IgD-negative memory B cell (primary cell): ENCODE data around the gene CTNNAL1. TPM values are rescaled to one million over a fixed set of nuclear protein-coding genes. Genes with fewer than 3 reads are reported as not detected.

Experiments
- H3K27ac Mint-ChIP-seq, 3 donors: one replicate each; pipeline ENCODE4 v1.8.0; 2020 to 2022; ENCODE audit warnings: mild to moderate bottlenecking in 3 of 3, mixed read lengths in 3 of 3, moderate library complexity in 1 of 3
- H3K27me3 Mint-ChIP-seq: one replicate; pipeline ENCODE4 v1.8.0; 2021; ENCODE audit warnings: mixed read lengths
- H3K36me3 Mint-ChIP-seq: one replicate; pipeline ENCODE4 v1.8.0; 2020; ENCODE audit warnings: mild to moderate bottlenecking, mixed read lengths
- H3K4me1 Mint-ChIP-seq, 3 donors: one replicate each; pipeline ENCODE4 v1.8.0; 2020 to 2022; ENCODE audit warnings: mixed read lengths in 3 of 3, mild to moderate bottlenecking in 1 of 3
- H3K4me3 Mint-ChIP-seq, 4 donors: one replicate each; pipeline ENCODE4 v1.8.0; 2020 to 2022; ENCODE audit warnings: mild to moderate bottlenecking in 4 of 4, mixed read lengths in 4 of 4, moderate library complexity in 3 of 4
- H3K9me3 Mint-ChIP-seq, 3 donors: one replicate each; pipeline ENCODE4 v1.8.0; 2020 to 2021; ENCODE audit warnings: mixed read lengths in 3 of 3, mild to moderate bottlenecking in 1 of 3
- polyA plus RNA-seq: library from polyadenylated mRNA; unstranded; fragments of 300-500 nt; fragmentation: Illumina TruSeq; gene quantifications from one replicate; pipeline ENCODE4 v1.2.3, GENCODE V29; 2021

Gene CTNNAL1
- polyA plus RNA-seq, 1 donor from 2014 or later, result 1.1 TPM

DNA sequence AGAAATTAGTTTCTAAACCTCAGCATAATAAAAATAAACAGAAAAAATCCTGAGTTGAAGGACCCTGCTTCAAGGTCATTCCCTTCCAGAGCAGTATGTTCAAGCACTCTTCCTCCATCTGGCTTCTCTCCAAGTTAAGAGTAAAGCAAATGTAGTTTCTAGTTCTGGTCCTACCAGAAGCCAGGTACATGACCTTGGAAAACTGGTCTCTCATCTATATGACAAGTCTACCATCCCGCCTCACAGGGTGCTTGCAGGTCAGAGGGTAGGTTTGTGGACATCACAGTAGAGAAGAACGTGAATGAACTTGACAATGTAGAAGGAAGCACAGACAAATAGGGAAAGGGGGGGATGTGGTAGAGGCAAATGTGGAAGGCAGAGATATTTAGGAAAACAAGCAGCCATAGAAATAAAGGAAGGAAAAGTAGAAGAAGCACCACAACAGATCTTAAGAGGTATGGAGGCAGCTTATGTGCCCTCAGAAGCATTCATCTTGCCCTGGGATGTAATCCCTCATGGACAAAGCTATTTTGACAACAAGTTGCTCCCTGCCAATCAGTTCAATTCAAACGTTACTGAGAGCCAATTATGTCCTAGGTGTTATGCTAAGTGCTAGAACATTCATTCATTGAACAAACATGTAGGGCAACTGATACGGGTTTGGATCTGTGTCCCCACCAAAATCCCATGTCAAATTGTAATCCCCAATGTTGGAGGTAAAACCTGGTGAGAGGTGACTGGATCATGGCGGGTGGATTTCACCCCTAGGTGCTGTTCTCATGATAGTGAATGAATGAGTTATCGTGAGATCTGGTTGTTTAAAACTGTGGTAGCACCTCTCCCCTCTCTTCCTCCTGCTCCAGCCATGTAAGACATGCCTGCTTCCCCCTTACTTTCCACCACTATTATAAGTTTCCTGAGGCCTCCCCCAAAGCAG, 23.7 kb upstream of the CTNNAL1 start:
- Mint-ChIP-seq H3K9me3 (no peaks in the 10 kb centered on the region), H3K4me1 (no peaks in the 10 kb centered on the region), H3K36me3 (peaks cover 20% of the 10 kb centered on the region), H3K27ac (no peak overlapping the region), H3K27me3 (no peaks in the 10 kb centered on the region), H3K4me3 (no peak overlapping the region)

DNA sequence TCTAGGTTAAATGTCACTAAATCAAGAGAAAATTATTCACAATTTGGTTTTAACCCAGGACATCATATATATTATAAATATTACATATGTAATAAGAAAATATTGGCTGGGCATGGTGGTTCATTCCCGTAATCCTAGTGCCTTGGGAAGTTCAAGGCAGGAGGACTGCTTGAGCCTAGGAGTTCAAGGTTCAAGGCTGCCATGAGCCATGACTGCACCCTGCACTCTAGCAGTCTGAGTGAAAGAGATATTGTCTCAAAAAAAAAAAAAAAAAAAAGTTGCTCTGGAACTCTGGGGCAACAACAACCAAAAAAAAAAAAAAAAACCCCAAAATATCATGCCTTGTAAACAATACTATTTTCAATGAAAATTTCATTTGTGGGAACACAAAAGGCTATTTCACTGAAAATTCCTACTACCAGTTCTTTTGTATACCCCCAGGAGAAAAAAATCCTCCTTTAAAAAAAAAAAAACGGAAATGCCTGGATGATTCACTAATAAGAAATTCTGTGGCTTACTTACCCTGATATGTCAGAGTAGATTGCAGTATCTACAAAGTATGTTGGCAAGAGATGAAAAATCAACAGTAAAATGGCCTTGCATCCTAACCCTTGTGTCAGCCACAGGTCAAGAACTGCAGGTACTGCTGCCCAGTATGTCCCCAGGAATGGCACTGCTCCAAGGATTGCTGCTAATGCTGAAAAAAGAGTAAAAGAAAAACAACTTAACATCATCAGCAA, 22.6 kb upstream of the CTNNAL1 start:
- H3K4me1 Mint-ChIP-seq, result no peaks in the 10 kb centered on the region

DNA sequence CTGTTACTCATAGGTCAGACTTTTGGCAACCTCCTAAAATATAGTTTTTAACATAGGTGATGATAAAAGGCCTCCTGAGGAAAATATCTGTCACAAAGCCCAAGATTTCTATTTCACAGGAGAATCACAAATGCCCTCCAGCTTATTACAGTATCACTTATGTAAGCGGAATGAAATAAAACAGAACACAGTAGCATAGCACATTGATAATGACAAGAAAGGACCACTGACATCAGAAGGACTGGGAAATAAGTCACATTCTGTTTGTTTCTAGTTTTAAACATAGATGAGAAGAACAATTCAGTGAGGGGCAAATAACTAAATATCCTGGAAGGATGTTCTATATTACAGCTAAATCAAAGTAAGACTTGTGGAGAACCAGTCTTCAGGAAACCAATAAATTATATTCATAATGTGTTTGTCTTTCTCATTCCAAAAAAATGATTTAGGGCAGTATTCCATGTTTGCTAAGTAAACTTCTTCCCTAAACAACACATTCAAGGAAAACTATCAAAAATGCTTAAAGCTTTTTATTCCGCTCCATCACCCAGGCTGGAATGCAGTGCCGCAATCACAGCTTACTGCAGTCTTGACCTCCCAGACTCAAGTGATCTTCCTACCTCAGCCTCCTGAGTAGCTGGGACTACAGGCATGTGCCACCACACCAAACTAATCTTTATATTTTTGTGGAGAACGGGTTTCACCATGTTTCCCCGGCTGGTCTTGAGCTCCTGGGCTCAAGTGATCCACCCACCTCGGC, 20.8 kb upstream of the CTNNAL1 start:
- Mint-ChIP-seq H3K9me3 (no peaks in the 10 kb centered on the region), H3K36me3 (peaks cover 21% of the 10 kb centered on the region), H3K27ac (peak overlapping the region in 1 of 3 donors; percentile 54), H3K27me3 (no peaks in the 10 kb centered on the region), H3K4me3 (no peak overlapping the region), H3K4me1 (no peaks in the 10 kb centered on the region)

More for the DNA sequence above, 22.6 kb upstream of the CTNNAL1 start:
- H3K27me3 Mint-ChIP-seq, result no peaks in the 10 kb centered on the region
- no peak overlapping the region for H3K27ac Mint-ChIP-seq
- no peaks in the 10 kb centered on the region for H3K9me3 Mint-ChIP-seq
- no peak overlapping the region for H3K4me3 Mint-ChIP-seq
- peaks cover 23% of the 10 kb centered on the region for H3K36me3 Mint-ChIP-seq

DNA sequence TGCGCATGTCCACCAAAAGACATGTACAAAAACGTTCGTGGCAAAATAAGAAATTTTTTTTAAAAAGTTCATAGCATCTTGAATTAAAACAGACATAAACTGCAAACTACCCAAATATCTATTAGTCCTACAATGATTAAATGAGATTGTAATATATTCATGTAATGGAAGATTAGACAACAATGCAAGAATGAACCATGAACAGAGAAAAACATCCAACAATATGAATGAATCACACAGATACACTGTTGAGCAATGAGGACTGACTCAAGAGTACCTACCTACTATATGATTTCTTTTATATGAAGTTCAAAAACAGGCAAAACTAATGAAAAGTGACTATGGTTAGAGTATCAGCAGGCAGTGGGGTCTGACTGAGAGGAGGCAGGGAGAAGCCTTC, 17.9 kb upstream of the CTNNAL1 start:
- H3K9me3 Mint-ChIP-seq, result no peaks in the 10 kb centered on the region
- H3K4me3 Mint-ChIP-seq, result no peak overlapping the region
- H3K27me3 Mint-ChIP-seq, result no peaks in the 10 kb centered on the region
- peaks cover 19% of the 10 kb centered on the region for H3K36me3 Mint-ChIP-seq
- H3K27ac Mint-ChIP-seq, result no peak overlapping the region
- no peaks in the 10 kb centered on the region for H3K4me1 Mint-ChIP-seq

DNA sequence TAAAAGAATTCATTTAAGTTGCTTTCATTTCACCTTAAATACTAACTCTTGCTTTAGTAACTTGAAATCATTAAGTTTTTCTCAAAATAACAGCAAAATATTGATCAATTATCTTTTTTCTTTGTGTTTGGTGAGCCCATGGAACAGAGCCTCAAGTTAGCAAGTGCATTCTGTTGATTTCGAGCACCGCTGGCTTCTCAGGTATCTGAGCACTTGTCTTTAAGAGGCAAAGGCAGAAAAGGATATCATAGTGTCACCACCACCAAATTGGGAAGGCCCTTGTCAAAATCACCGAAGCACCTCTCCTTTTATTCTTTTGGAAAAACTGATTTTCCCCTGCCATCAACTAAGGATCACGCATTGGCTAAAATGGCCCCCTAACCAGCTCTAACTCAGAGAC, 17.1 kb upstream of the CTNNAL1 start:
- no peak overlapping the region for H3K4me3 Mint-ChIP-seq
- no peaks in the 10 kb centered on the region for H3K27me3 Mint-ChIP-seq
- H3K36me3 Mint-ChIP-seq, result peaks cover 15% of the 10 kb centered on the region
- H3K27ac Mint-ChIP-seq, result no peak overlapping the region
- no peaks in the 10 kb centered on the region for H3K9me3 Mint-ChIP-seq
- H3K4me1 Mint-ChIP-seq, result no peaks in the 10 kb centered on the region

DNA sequence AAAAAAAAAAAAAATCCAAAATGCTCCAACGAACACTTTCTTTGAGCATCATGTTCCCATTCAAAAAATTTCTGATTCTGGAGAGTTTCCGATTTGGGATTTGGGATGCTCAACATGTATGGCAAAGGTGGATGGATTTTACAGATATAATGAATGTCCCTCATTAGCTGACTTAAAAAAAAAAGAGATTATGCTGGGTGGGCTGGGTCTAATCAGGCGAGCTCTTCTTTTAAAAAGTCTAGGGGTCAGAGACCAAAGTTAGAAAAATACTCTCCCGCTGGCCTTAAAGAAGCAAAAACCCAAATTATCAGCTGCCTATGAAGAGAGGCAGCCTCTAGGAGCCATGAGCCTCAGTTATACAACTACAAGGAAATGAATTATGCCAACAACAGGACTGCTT, 15.2 kb upstream of the CTNNAL1 start:
- Mint-ChIP-seq H3K36me3 (peaks cover 9% of the 10 kb centered on the region), H3K27ac (no peak overlapping the region), H3K4me1 (no peaks in the 10 kb centered on the region), H3K4me3 (no peak overlapping the region), H3K27me3 (no peaks in the 10 kb centered on the region), H3K9me3 (no peaks in the 10 kb centered on the region)

DNA sequence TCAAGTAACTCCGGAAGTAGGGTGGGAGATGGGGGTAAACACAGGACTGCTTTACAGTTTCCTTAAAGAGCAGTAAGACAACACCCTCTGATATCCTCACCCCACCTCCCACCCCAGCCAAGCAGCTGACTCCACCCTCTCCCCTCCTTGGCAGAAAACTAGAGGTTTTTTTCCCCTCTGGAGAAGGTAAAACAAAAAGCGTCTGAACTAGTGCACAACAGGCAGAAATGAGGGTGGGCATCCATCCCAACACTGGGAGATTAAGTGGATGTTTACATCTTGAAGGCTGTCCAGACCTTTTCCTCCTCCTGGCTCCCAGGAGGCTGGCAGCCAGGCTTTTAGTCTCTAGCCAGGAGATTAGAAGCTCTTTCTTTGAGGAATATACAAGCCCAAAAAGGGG, 13.9 kb upstream of the CTNNAL1 start:
- Mint-ChIP-seq H3K9me3 (no peaks in the 10 kb centered on the region), H3K36me3 (peaks cover 9% of the 10 kb centered on the region), H3K4me1 (no peaks in the 10 kb centered on the region), H3K27ac (no peak overlapping the region), H3K27me3 (no peaks in the 10 kb centered on the region), H3K4me3 (no peak overlapping the region)

DNA sequence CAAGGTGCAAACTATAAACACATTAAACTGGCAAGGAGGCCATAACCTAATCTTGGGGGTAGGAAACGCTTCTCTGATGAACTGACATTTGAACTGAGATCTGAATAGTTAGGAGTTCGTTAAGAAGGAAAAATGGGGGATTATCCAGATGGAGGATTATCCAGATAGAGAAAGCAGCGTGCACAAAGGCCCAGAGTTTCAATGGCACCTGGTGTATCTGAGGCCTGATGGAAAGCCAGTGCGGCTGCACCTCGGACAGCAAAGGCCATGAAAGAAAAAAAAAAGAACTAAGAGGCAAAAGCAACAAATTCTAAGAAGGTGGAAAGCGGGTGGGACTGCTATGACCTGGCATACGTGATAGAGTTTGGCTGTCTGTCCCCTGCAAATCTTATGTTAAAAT, 13.0 kb upstream of the CTNNAL1 start:
- peaks cover 8% of the 10 kb centered on the region for H3K36me3 Mint-ChIP-seq
- no peak overlapping the region for H3K27ac Mint-ChIP-seq
- no peaks in the 10 kb centered on the region for H3K27me3 Mint-ChIP-seq
- H3K4me1 Mint-ChIP-seq, result no peaks in the 10 kb centered on the region
- H3K9me3 Mint-ChIP-seq, result no peaks in the 10 kb centered on the region
- H3K4me3 Mint-ChIP-seq, result no peak overlapping the region

DNA sequence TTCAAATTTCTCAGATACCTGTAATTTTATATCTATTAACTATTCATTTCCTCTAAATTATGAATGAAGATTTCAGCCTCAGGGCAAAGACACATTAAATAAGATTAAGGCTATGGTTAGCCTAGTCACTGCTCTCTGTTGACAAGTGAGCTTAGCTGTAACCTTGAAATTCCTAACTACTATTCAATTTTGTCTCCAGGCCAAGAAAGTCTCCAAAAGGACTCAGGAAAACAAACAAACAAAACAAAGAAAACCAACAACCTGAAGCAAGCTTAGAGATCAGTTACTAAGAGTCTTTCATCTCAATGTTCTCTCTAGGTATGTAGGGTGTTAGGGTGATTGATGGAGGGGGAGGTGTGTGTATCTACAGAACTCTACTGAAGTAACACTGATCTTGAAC, 9.6 kb upstream of the CTNNAL1 start:
- Mint-ChIP-seq H3K4me1 (peaks cover under 1 to 4% (median 2%) of the 10 kb centered on the region in 3 donors), H3K36me3 (peaks cover 6% of the 10 kb centered on the region), H3K27ac (no peak overlapping the region), H3K27me3 (no peaks in the 10 kb centered on the region), H3K4me3 (no peak overlapping the region), H3K9me3 (no peaks in the 10 kb centered on the region)

DNA sequence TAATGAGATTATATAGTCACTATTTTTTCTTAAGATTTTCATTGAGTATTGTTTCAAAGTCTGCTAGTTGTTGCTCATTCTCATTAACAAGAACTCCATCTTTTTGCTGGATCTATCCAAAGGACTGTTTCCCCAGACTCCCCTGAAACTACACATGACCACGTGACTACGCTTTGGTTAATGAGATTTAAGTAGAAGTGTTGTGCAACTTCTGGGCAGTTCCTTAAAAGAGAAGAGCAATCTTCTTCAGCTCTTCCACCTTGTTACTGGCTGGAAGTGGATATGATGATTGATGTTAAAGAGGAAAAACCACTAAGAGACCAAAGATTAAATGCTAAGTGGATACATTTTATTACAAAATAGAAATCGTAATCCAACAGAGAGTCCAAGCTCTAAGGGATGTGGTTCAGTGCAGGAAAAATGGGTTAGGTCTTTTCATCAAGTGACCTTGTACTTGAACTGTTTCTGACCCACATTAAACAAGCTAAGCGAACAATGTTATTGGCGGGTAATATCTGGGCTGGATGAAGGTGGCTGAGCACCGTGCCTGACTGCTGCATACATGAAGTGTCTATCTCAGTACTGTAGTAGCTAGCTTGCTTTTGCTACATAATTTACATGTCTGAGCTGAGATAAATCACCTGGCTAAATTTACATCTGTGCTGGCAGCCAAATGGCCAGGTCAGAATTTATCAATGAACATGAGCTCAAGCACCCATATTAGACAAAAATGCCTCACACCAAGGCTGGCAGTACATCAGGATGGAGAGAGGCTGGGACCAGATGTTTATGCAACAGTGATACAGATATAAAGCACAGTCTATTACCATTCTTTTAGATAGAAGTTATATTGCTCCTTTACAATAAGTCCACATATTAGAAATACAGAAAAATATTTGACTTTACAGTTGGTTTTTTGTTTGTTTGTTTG, 7.5 kb upstream of the CTNNAL1 start:
- Mint-ChIP-seq H3K4me1 (peaks cover 12 to 15% (median 14%) of the 10 kb centered on the region in 3 donors), H3K27ac (no peak overlapping the region), H3K4me3 (no peak overlapping the region), H3K27me3 (no peaks in the 10 kb centered on the region), H3K9me3 (no peaks in the 10 kb centered on the region), H3K36me3 (peaks cover 6% of the 10 kb centered on the region)

DNA sequence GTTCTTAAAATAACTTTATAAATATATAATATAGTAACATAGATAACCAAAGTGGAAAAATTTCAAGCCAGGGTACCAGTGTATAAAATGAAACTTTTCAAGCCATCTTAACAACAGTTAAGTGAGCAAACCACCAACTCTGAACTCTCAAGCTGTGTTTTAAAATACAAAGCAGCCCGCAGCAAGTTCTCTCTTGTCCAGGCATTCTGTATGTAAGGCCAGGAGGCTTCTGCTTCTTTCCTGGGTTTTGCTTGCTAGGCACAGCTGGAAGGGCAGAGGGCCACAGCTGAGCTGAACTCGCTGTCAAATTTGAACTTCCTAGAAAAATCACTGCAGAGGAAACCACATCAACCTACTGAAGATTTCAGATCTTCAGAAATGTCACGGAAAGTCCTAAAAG, 6.8 kb upstream of the CTNNAL1 start:
- Mint-ChIP-seq H3K4me1 (peaks cover 13 to 18% (median 15%) of the 10 kb centered on the region in 3 donors), H3K9me3 (no peaks in the 10 kb centered on the region), H3K4me3 (no peak overlapping the region), H3K36me3 (peaks cover 6% of the 10 kb centered on the region), H3K27me3 (no peaks in the 10 kb centered on the region), H3K27ac (no peak overlapping the region)

DNA sequence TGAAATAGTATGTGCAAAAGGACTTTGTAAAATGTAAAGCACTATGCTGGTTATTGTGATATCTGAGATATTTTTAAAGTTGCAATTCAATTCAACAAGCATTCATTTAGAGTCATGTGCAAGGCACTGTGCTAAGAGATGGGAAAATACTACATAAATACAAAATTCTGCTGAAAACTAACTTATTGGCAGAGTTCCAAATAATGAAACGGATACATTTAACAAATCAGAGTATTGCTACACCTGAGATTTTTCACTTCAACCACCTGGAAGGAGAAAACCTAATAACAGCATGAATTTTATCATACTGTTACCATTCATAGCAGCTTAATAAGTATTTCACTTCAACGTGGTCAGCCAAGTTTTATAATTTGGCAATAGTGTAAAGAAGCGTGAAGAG, 6.1 kb upstream of the CTNNAL1 start:
- Mint-ChIP-seq H3K4me1 (peaks cover 14 to 23% (median 17%) of the 10 kb centered on the region in 3 donors), H3K27me3 (no peaks in the 10 kb centered on the region), H3K27ac (no peak overlapping the region), H3K36me3 (peaks cover 6% of the 10 kb centered on the region), H3K4me3 (peak overlapping the region in 1 of 4 donors; percentile 12), H3K9me3 (no peaks in the 10 kb centered on the region)

DNA sequence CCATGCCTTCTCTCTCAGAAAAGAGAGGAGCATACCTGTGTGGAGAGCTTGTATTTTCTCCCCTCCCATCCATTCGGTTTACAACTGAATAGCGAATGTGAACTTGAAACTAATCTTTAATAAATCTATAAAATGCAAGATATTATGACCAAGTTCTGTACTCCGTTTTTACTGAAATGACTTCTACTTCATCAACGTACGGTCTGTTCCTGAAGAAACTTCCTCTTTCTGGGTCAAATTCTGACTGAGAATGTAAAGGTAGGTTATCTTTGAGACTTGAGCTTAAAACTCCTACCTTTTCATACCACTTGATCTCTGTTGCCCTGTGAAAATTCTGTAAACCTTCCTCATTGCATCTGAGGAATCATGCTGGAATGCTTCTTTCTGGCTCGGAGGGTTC, 4.2 kb upstream of the CTNNAL1 start:
- Mint-ChIP-seq H3K27me3 (no peaks in the 10 kb centered on the region), H3K36me3 (peaks cover 5% of the 10 kb centered on the region), H3K9me3 (no peaks in the 10 kb centered on the region), H3K4me3 (peak overlapping the region in 1 of 4 donors; percentile 13), H3K27ac (no peak overlapping the region), H3K4me1 (peaks cover 17 to 29% (median 20%) of the 10 kb centered on the region in 3 donors)

DNA sequence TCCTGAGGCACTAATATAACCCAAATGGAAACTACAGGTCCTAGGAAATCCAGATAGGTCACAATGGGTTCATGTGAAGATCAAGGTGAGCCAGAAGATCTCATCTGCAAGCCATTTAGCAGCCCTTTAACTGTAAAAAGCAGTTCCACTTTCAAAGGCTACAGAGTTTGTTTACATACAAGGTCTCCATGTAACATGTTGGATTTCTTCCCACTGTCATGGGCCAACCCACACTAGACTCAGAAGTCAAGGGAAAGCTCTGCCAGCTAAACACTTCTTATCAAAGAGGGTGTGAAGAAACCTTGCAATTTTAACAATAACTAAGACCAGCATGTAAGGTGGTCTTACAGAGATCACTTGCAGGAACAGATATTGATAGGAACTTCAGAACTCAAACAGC, 3.8 kb upstream of the CTNNAL1 start:
- Mint-ChIP-seq H3K27ac (no peak overlapping the region), H3K4me3 (no peak overlapping the region), H3K4me1 (peaks cover 21 to 29% (median 24%) of the 10 kb centered on the region in 3 donors), H3K36me3 (peaks cover 3% of the 10 kb centered on the region), H3K9me3 (no peaks in the 10 kb centered on the region), H3K27me3 (no peaks in the 10 kb centered on the region)
